SK-N-SH (cell line): ENCODE data around the gene RAB33A. TPM values are rescaled to one million over a fixed set of nuclear protein-coding genes. Genes with fewer than 3 reads are reported as not detected.

Experiments
- CTCF ChIA-PET: fragments of 300-600, 350-600 bp; formaldehyde crosslinking; extraction: SDS; loops from one replicate; lab custom pipeline; 2021; lab: Yijun Ruan, JAX
- POLR2A ChIA-PET: fragments of 350-600 bp; sonication (Branson Sonifier 250); formaldehyde crosslinking; extraction: SDS; loops from one replicate; lab custom pipeline; 2020; ENCODE audit warnings: antibody characterized with exemption, inconsistent platforms; lab: Yijun Ruan, JAX
- DNase-seq: peaks from one replicate; pipeline ENCODE4 v3.0.0; 2012
- H2AFZ ChIP-seq: fragments of 200-600 bp; sonication (generic); 2 replicates; pipeline ENCODE4 v1.8.1; 2016; ENCODE audit warnings: antibody characterized with exemption, mild to moderate bottlenecking, low read depth
- H3F3A ChIP-seq: fragments of 200-600 bp; sonication (generic); replicated peaks from 2 replicates; pipeline ENCODE3; 2016; ENCODE audit warnings: antibody characterized with exemption, mild to moderate bottlenecking; ENCODE audit not compliant: insufficient read depth
- H3K27ac ChIP-seq, 2 experiments: fragments of 200-500 bp in 1 of 2; fragments of 200-600 bp in 1 of 2; sonication (Bioruptor generic) in 1 of 2; sonication (generic), shearing (Covaris generic) in 1 of 2; 2 replicates each; pipeline versions ENCODE4 v1.5.1 to v1.6.1; 2014 to 2016; ENCODE audit warnings: low read depth in 2 of 2, inconsistent platforms in 1 of 2, low read length in 1 of 2, mild to moderate bottlenecking in 1 of 2, mixed read lengths in 1 of 2
- H3K27me3 ChIP-seq: fragments of 200-600 bp; sonication (generic), shearing (Covaris generic); 2 replicates; pipeline ENCODE4 v1.6.1; 2016; ENCODE audit warnings: mixed run types; ENCODE audit not compliant: insufficient read depth
- H3K36me3 ChIP-seq, 2 experiments: fragments of 200-500 bp in 1 of 2; fragments of 200-600 bp in 1 of 2; sonication (Bioruptor generic) in 1 of 2; sonication (generic) in 1 of 2; replicated peaks in 1 of 2; 2 replicates each; pipeline versions ENCODE3 to v1.5.1; 2014 to 2016; ENCODE audit warnings: low read length in 1 of 2, mild to moderate bottlenecking in 1 of 2; ENCODE audit not compliant: insufficient read depth in 2 of 2, control insufficient read depth in 1 of 2
- H3K4me1 ChIP-seq, 2 experiments: fragments of 200-500 bp in 1 of 2; fragments of 200-600 bp in 1 of 2; sonication (Bioruptor generic) in 1 of 2; sonication (generic), shearing (Covaris generic) in 1 of 2; 2 replicates each; pipeline versions ENCODE4 v1.5.1 to v1.6.1; 2014 to 2016; ENCODE audit warnings: low read depth in 1 of 2, low read length in 1 of 2, mixed run types in 1 of 2; ENCODE audit not compliant: insufficient read depth in 2 of 2, control insufficient read depth in 1 of 2
- H3K4me2 ChIP-seq: fragments of 200-600 bp; sonication (generic), shearing (Covaris generic); 2 replicates; pipeline ENCODE4 v1.6.1; 2017; ENCODE audit warnings: mixed run types
- H3K4me3 ChIP-seq, 2 experiments: fragments of 200-500 bp in 1 of 2; fragments of 200-600 bp in 1 of 2; sonication (Bioruptor generic) in 1 of 2; sonication (generic), shearing (Covaris generic) in 1 of 2; 2 replicates each; pipeline versions ENCODE4 v1.5.1 to v1.8.1; 2014 to 2016; ENCODE audit warnings: low read depth in 2 of 2, inconsistent platforms in 1 of 2, low read length in 1 of 2, mild to moderate bottlenecking in 1 of 2, mixed read lengths in 1 of 2, moderate library complexity in 1 of 2
- H3K79me2 ChIP-seq: fragments of 200-600 bp; sonication (generic); 2 replicates; pipeline ENCODE4 v1.8.1; 2017; ENCODE audit warnings: mild to moderate bottlenecking; ENCODE audit not compliant: insufficient read depth
- H3K9ac ChIP-seq: fragments of 200-600 bp; sonication (generic); 2 replicates; pipeline ENCODE4 v1.6.1; 2017; ENCODE audit warnings: mixed run types
- H3K9me2 ChIP-seq: fragments of 200-600 bp; sonication (generic); 2 replicates; pipeline ENCODE4 v1.6.1; 2017; ENCODE audit warnings: mixed run types
- H3K9me3 ChIP-seq: fragments of 200-600 bp; sonication (generic); 2 replicates; pipeline ENCODE4 v1.6.1; 2017; ENCODE audit warnings: mixed run types, mild to moderate bottlenecking, moderate library complexity
- H4K20me1 ChIP-seq: fragments of 200-600 bp; sonication (generic); 2 replicates; pipeline ENCODE4 v1.6.1; 2017; ENCODE audit warnings: mild to moderate bottlenecking, mixed run types; ENCODE audit not compliant: insufficient read depth
- CTCF ChIP-seq: fragments of 200-600 bp; sonication (generic); IDR thresholded peaks from 2 replicates; pipeline ENCODE4 v1.6.1; 2017; ENCODE audit warnings: antibody characterized with exemption, mild to moderate bottlenecking, moderate library complexity
- ELF1 ChIP-seq: IDR thresholded peaks from 2 replicates; pipeline ENCODE4 v1.4.0; 2012
- EP300 ChIP-seq, 2 experiments: IDR thresholded peaks; 2 replicates each; pipeline versions ENCODE4 v1.4.0 to v1.6.1; 2012; ENCODE audit warnings: borderline replicate concordance in 1 of 2, low read depth in 1 of 2, low read length in 1 of 2
- FOXJ3 ChIP-seq: sonication (generic); formaldehyde crosslinking; IDR thresholded peaks from 2 replicates; pipeline ENCODE4 v1.5.1; 2020; ENCODE audit warnings: mild to moderate bottlenecking, missing genetic modification reagents
- GABPA ChIP-seq: IDR thresholded peaks from 2 replicates; pipeline ENCODE4 v1.4.0; 2012; ENCODE audit warnings: low read depth, mild to moderate bottlenecking
- GATA2 ChIP-seq: sonication (generic); formaldehyde crosslinking; IDR thresholded peaks from 2 replicates; pipeline ENCODE4 v1.5.0; 2020; ENCODE audit warnings: mild to moderate bottlenecking, missing genetic modification reagents
- MAX ChIP-seq: IDR thresholded peaks from 2 replicates; pipeline ENCODE4 v1.4.0; 2012; ENCODE audit warnings: low read depth
- NRF1 ChIP-seq: IDR thresholded peaks from 2 replicates; pipeline ENCODE4 v1.6.1; 2012; ENCODE audit warnings: low read depth, mild to moderate bottlenecking, low read length
- POLR2AphosphoS5 ChIP-seq: IDR thresholded peaks from 2 replicates; pipeline ENCODE4 v1.6.1; 2012; ENCODE audit warnings: low read depth, low read length
- RAD21 ChIP-seq: IDR thresholded peaks from 2 replicates; pipeline ENCODE4 v1.6.1; 2012; ENCODE audit warnings: mild to moderate bottlenecking, low read length
- REST ChIP-seq: IDR thresholded peaks from 2 replicates; pipeline ENCODE4 v1.6.1; 2012; ENCODE audit warnings: mild to moderate bottlenecking, low read depth, low read length, moderate library complexity
- SIN3A ChIP-seq: IDR thresholded peaks from 2 replicates; pipeline ENCODE4 v1.6.1; 2012; ENCODE audit warnings: low read depth, mild to moderate bottlenecking, low read length, moderate library complexity, borderline replicate concordance
- SMC3 ChIP-seq: IDR thresholded peaks from 2 replicates; pipeline ENCODE4 v1.6.1; 2012; ENCODE audit warnings: low read depth, low read length, improper control_type of control experiment
- TCF12 ChIP-seq: IDR thresholded peaks from 2 replicates; pipeline ENCODE4 v1.4.0; 2012
- TEAD4 ChIP-seq: IDR thresholded peaks from 2 replicates; pipeline ENCODE4 v1.4.0; 2012; ENCODE audit warnings: mild to moderate bottlenecking, borderline replicate concordance; ENCODE audit not compliant: insufficient read depth
- USF2 ChIP-seq: fragments of 150-350 bp; IDR thresholded peaks from 2 replicates; pipeline ENCODE4 v1.6.1; 2017; ENCODE audit warnings: antibody characterized with exemption, low read length, low read depth, borderline replicate concordance
- YY1 ChIP-seq: IDR thresholded peaks from 2 replicates; pipeline ENCODE4 v1.4.0; 2012; ENCODE audit warnings: low read depth, mild to moderate bottlenecking
- ZBTB33 ChIP-seq: IDR thresholded peaks from 2 replicates; pipeline ENCODE4 v1.4.0; 2012; ENCODE audit warnings: low read depth, borderline replicate concordance
- WGBS: methylation state at CpG from one replicate; pipeline ENCODE4 v1.1.6; 2017; ENCODE audit warnings: low lambda C conversion rate; 5-methylcytosine and 5-hydroxymethylcytosine counted together
- polyA plus RNA-seq, 3 experiments: library from polyadenylated mRNA; depleted of rRNA; stranded (reverse); fragments of >200 nt; gene quantifications; 2 replicates each; pipeline ENCODE4 v1.2.3, GENCODE V29; 2012

Gene RAB33A
- polyA plus RNA-seq, 1 of the 3 experiments (the other 2 are of a cell fraction), result 1.2 TPM

GRCh38 chrX:130176942-130177341 lies 5.2 kb downstream of the RAB33A start:
- H3K36me3 ChIP-seq, result no peaks in the 10 kb centered on the region
- no peak for TF ChIP-seq ZBTB33
- no peak for TF ChIP-seq RAD21
- TF ChIP-seq TEAD4, result no peak
- TF ChIP-seq GABPA, result no peak
- no peak for TF ChIP-seq ELF1
- no peak for TF ChIP-seq YY1
- no peak for TF ChIP-seq POLR2AphosphoS5
- TF ChIP-seq NRF1, result no peak
- no peak for TF ChIP-seq MAX
- no peak for TF ChIP-seq SIN3A
- TF ChIP-seq TCF12, result no peak
- TF ChIP-seq REST, result no peak
- no peak for TF ChIP-seq USF2
- no peak for TF ChIP-seq CTCF
- no peak for TF ChIP-seq SMC3
- TF ChIP-seq FOXJ3 (CRISPR knock-in tag), result no peak
- TF ChIP-seq GATA2 (CRISPR knock-in tag), result no peak
- TF ChIP-seq EP300 (IDR thresholded peaks at IDR 0.05; ENCODE audit: borderline replicate concordance in 1 of 2, low read depth in 1 of 2, low read length in 1 of 2), result no peak
- TF ChIP-seq, all 33 proteins: peak for 0
- Histone ChIP-seq H3K27me3 (peaks cover 8% of the 10 kb centered on the region; the same call in 1 of the 2 replicates), H3K4me1 (peaks cover 8 to 24% of the 10 kb centered on the region in 2 experiments; a peak in 2 of 4 replicates), H3K27ac (no peak overlapping the region), H3K4me2 (no peak overlapping the region), H3K9me2 (no peaks in the 10 kb centered on the region), H3K4me3 (no peak overlapping the region), H3F3A (peaks cover 4% of the 10 kb centered on the region), H3K9ac (no peak overlapping the region), H4K20me1 (no peaks in the 10 kb centered on the region), H3K79me2 (no peaks in the 10 kb centered on the region), H2AFZ (no peak overlapping the region), H3K9me3 (no peaks in the 10 kb centered on the region)
- POLR2A ChIA-PET, result interaction anchor here (2.1 kb wide), 1 partner anchor 10 kb away, joined by 6 read pairs; no protein-coding TSS in a partner anchor
- no peak for DNase-seq
- 58% methylated on average over 4 of the region's 4 CpGs for WGBS
- CTCF ChIA-PET, result interaction anchor here (1.2 to 1.6 kb wide), 3 partner anchors 15 to 97 kb away, joined by 3 to 7 read pairs (median 4); no protein-coding TSS in a partner anchor
